Stimulated activated effector memory CD8-positive, alpha-beta T cell treated with anti-CD3 and anti-CD28 coated beads, Interleukin-12 subunit alpha, Interleukin-12 subunit beta, amount 100 ng/mL, for 72 hours (primary cell): ENCODE measurements around the gene PPME1.

ENCODE experiments used
- ATAC-seq: fragments of 150-1000 bp; cut with Tn5 transposase; 2 replicates; pipeline ENCODE4 v1.10.0; 2021
- DNase-seq, 2 donors: peaks; one replicate each; pipeline ENCODE4 v3.0.0; 2021 to 2022; ENCODE audit warnings: low spot score in 2 of 2
- H3K27ac Mint-ChIP-seq: one replicate; pipeline ENCODE4 v1.8.0; 2022; ENCODE audit warnings: mild to moderate bottlenecking, mixed read lengths
- H3K36me3 Mint-ChIP-seq: one replicate; pipeline ENCODE4 v1.8.0; 2022; ENCODE audit warnings: mild to moderate bottlenecking, mixed read lengths
- H3K4me1 Mint-ChIP-seq: one replicate; pipeline ENCODE4 v1.8.0; 2022; ENCODE audit warnings: mixed read lengths
- H3K4me3 Mint-ChIP-seq: one replicate; pipeline ENCODE4 v1.8.0; 2022; ENCODE audit warnings: mild to moderate bottlenecking, mixed read lengths
- H3K9me3 Mint-ChIP-seq: one replicate; pipeline ENCODE4 v1.8.0; 2022; ENCODE audit warnings: mixed read lengths

The PPME1 gene

DNA sequence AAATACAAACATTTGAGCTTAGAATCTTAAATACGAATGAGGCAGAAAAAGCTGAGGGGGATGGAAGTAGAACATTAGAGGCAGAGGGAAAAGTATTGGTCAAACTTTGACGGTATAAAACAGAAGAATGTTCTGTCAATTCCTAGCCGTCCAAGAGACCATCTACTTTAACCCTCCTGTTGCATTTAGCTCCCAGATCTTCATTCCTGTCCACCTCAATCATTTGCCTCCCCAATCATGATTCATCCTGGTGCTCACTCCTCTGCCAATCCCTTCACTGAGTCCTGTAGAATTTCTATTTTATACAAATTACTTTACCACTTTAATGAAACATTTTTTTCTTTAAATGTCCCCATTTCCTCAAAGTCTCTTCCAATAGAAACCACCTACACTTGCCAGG is 28.5 kb upstream of the PPME1 start:
- Mint-ChIP-seq H3K36me3 (peaks cover 24% of the 10 kb centered on the region), H3K4me1 (no peaks in the 10 kb centered on the region), H3K27ac (no peak overlapping the region), H3K4me3 (no peak overlapping the region), H3K9me3 (no peaks in the 10 kb centered on the region)
- DNase-seq: no peak
- no peak for ATAC-seq

DNA sequence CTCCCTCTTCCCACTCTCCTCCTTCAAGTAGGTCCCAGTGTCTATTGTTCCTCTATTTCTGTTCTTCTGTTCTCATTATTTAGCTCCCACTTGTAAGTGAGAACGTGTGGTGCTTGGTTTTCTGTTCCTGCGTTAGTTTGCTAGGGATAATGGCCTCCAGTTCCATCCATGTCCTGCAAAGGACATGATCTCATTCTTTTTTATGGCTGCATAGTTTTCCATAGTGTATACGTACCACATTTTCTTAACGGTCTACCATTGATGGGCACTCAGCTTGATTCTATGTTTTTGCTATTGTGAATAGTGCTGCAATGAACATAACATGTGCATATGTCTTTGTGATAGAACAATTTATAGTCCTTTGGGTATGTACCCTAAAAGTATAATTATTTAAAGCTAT is 26.5 kb upstream of the PPME1 start:
- no peak overlapping the region for H3K27ac Mint-ChIP-seq
- no peak overlapping the region for H3K4me3 Mint-ChIP-seq
- DNase-seq (no peak), ATAC-seq (no peak)
- H3K9me3 Mint-ChIP-seq: no peaks in the 10 kb centered on the region
- H3K36me3 Mint-ChIP-seq: peaks cover 5% of the 10 kb centered on the region
- H3K4me1 Mint-ChIP-seq: no peaks in the 10 kb centered on the region

DNA sequence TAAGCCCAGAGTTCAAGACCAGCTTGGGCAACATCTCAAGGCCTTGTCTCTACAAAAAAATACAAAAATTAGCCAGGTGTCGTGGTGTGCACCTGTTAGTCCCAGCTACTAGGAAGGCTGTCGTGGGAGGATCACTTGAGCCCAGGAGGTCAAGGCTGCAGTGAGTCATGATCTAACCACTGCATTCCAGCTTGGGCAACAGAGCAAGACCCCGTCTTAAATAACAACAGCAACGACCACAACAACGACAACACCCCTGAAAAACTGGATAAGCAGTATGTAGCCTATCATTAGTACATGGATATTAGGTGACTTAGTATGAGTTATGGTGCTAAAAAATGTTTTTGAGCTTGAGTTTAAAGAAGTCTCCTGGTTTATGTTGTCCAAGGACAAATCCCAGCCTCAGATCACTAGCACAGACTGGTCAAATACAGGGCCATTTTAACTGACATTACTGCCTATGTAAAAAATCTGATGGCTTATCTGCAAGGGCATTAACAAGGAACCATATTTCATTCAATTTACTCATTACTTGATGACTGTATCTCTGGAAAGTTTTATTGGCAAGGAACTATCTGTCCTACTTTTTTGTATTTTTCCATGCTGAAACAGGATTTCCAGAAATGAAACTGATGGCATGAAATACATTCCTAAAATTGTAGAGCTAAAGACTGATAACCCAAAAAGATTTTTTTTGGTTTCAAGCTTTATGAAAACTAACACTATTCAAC is 23.7 kb upstream of the PPME1 start:
- H3K27ac Mint-ChIP-seq: no peak overlapping the region
- H3K4me3 Mint-ChIP-seq: no peak overlapping the region
- no peaks in the 10 kb centered on the region for H3K4me1 Mint-ChIP-seq
- DNase-seq (no peak), ATAC-seq (no peak)
- H3K36me3 Mint-ChIP-seq: peaks cover 13% of the 10 kb centered on the region
- no peaks in the 10 kb centered on the region for H3K9me3 Mint-ChIP-seq

DNA sequence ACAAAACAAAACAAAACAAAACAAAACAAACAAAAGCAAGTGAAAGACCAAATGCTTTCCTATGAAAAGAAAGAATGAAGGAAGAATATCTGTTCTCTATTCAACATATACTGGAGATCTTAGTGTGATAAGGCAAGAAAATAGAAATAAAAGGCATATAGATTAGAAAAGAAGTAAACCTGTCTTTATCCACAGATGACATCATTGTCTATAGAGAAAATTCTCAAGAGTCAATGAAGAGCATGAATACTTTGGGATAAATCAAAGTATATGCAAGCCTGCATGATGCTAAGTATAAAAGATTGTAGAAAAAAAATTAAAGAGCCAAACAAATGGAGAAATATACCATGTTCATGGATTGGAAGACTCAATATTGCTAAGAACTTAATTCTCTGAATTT is 17.9 kb upstream of the PPME1 start:
- no peak for DNase-seq
- no peak overlapping the region for H3K27ac Mint-ChIP-seq
- H3K4me1 Mint-ChIP-seq: peaks cover 12% of the 10 kb centered on the region
- ATAC-seq: no peak
- H3K36me3 Mint-ChIP-seq: peaks cover 30% of the 10 kb centered on the region
- H3K9me3 Mint-ChIP-seq: no peaks in the 10 kb centered on the region
- H3K4me3 Mint-ChIP-seq: no peak overlapping the region

DNA sequence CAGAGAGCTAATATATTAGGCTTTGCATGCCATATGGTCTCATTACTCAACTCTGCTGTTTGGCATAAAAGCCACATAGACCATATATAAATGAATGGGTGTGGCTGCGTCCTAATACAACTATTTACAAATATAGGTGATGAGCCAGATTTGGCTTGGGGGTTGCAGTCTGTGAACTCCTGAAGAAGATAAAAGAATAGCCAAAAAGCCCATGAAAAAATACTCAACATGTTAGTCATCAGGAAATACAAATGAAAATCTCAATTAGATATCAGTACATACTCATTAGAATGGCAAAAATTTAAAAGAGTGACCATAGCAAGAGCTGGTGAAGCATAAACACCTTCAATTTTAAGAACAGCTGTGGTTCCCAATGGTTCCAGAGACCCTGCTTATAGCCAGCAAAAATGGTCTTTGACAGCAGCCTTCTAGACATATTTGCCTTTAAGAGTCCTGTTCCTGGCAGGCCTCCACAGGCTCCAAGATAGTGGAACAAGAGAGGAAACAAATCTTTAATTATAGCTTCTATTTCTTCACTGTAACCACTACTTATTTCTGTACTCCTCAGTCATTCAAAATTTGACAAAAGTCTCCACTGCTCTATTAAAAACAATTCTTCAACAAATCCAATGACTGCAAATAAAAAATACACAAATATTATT is 16.3 kb upstream of the PPME1 start:
- DNase-seq (no peak), ATAC-seq (no peak)
- Mint-ChIP-seq H3K36me3 (peaks cover 37% of the 10 kb centered on the region), H3K4me3 (no peak overlapping the region), H3K4me1 (peaks cover 12% of the 10 kb centered on the region), H3K27ac (no peak overlapping the region), H3K9me3 (no peaks in the 10 kb centered on the region)

DNA sequence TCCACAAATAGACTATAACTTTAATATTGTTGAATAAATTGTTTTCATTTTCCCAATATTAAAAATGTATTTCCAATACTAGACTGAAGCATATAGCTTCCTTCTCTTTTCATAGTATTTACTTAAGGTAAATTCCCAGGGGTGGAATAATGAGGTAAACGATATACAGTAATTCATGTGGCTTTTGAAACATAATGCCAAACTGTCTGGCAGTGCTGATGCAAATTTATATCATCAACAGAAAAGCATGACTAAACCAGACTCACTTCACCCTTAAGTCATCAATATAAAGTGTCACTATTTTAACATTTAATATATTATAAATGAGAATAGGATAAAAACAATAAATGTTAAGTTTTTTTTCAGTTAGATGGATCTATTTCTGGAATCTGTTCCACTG is 13.9 kb upstream of the PPME1 start:
- Mint-ChIP-seq H3K36me3 (peaks cover 49% of the 10 kb centered on the region), H3K9me3 (no peaks in the 10 kb centered on the region), H3K27ac (no peak overlapping the region), H3K4me3 (no peak overlapping the region), H3K4me1 (peaks cover 17% of the 10 kb centered on the region)
- no peak for DNase-seq
- no peak for ATAC-seq

DNA sequence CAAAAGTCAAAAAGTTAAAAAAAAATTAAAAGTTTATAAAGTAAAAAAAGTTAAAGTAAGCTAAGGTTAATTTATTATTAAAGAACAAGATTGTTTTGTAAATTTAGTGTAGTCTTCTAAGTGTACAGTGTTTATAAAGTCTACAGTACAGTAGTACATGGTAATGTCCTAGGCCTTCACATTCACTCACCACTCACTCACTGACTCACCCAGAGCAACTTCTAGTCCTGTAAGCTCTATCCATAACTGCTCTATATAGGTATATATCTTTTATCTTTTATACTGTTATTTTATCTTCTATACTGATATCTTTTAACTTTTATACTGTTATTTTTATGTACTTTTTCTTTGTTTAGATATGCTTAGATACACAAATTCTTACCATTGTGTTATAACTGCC is 11.4 kb upstream of the PPME1 start:
- no peak for DNase-seq
- peaks cover 16% of the 10 kb centered on the region for H3K4me1 Mint-ChIP-seq
- ATAC-seq: no peak
- H3K9me3 Mint-ChIP-seq: no peaks in the 10 kb centered on the region
- H3K4me3 Mint-ChIP-seq: no peak overlapping the region
- H3K27ac Mint-ChIP-seq: no peak overlapping the region
- H3K36me3 Mint-ChIP-seq: peaks cover 59% of the 10 kb centered on the region

DNA sequence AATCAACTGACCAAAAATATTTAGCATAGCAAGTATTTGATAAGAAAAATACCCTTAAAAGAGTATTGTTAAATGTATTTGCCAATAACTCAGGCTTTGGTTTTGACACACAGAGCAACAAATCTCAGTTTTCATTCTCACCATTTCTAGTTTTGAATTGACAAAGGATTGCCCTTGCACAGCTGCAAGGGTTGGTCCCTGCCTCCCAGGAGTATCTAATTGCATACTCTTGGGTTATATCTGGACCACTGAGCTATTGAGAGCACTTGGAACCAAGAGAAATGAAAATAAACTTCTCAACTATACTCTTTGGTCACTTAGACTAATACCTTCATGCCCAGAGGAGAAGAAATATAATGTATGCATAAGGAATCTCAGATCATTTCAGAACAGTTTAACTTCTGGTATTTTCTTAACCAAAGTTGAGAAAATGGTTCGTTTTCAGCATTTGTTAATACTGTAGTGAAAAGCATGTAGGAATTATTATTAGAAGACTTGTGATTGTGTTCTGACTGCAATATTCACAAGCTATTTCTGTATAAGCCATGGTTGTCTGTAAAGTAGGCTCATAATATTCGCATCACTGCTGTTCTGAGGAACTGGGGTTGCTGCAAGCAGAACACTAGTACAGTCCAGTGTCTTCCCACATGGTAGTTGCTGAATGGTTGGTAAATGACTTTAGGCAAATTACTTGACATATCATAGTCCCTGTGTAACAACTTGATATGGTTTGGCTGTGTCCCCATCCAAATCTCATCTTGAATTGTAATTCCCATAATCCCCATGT is 8.2 kb upstream of the PPME1 start:
- Mint-ChIP-seq H3K36me3 (peaks cover 72% of the 10 kb centered on the region), H3K4me3 (no peak overlapping the region), H3K9me3 (no peaks in the 10 kb centered on the region), H3K4me1 (peaks cover 14% of the 10 kb centered on the region), H3K27ac (no peak overlapping the region)
- ATAC-seq (peak; percentile 69), DNase-seq (no peak)

DNA sequence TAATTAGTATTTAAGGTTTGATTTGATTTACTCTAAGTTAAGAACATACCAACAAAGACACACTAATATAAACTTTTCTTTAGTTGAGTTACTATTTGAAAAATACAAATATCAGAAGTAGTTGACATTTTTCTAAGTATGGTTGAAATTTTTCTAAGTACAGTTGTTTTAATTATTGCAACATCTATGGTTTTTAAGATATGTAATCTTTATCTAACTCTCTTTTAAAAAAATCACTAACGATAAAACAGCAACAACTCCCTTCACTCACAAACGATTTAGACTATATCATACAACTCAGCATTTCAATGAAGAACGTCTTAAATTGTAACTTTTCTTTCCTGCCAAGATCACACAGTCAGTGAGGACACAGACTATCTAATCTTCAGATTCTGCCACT is 2.3 kb upstream of the PPME1 start:
- Mint-ChIP-seq H3K4me1 (no peaks in the 10 kb centered on the region), H3K27ac (no peak overlapping the region)

DNA sequence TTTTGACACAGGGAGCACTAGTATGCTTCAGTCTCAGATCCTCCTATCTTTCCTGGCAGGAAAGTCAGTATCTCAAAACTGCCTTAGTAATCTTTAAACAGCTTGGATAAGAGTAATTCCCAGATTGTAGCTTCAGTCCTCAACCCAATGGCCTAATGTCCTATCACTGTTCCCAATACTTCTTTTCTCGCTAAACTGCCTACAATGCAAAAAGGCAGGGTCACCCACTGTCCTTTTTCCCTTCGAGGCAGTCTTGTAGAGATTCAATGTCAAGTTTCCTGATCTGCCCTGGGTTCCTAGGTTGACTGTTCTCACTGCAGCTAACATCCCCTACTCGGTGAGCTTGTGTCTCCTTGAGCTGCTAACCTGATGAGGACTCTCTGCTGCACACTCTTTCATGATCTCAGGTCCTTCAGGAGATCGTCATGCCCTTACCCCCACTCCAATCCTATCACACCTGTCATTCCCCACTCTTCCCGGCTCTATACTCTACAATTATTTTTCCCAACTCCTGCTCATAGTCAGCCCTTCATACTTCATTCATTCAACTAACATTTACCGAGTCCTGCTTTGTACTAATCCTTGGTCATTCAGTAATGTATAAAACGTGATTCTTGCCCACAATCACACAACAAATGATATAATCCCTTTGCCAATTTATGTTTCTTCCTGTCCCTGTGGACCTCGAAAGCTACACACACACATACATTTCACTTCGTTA is 1.2 kb upstream of the PPME1 start:
- H3K36me3 Mint-ChIP-seq: peaks cover 38% of the 10 kb centered on the region
- H3K4me3 Mint-ChIP-seq: no peak overlapping the region
- DNase-seq: peak in 1 of 2 donors; percentile 53
- no peaks in the 10 kb centered on the region for H3K9me3 Mint-ChIP-seq
- peaks cover 6% of the 10 kb centered on the region for H3K4me1 Mint-ChIP-seq
- no peak overlapping the region for H3K27ac Mint-ChIP-seq
- ATAC-seq: no peak

More for the DNA sequence above, 2.3 kb upstream of the PPME1 start:
- no peaks in the 10 kb centered on the region for H3K9me3 Mint-ChIP-seq
- ATAC-seq (no peak), DNase-seq (no peak)
- no peak overlapping the region for H3K4me3 Mint-ChIP-seq
- peaks cover 45% of the 10 kb centered on the region for H3K36me3 Mint-ChIP-seq

DNA sequence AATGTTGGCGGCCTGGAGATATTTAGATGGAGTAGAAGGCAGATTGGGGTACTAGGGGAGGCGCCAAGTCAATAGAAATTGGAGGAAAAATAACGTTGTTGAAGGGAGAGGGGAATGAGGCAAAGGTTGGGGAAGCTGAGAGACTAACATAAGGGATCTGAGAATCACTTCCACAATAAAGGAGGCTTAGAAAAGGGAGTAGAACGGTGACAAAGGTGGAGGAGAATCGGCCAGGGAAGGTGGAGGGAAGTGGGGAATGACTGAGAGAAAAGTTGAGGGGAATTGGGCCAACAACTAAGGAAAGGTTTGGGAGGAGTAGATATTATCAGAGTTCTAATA is 510 bp downstream of the PPME1 start:
- H3K4me3 Mint-ChIP-seq: no peak overlapping the region
- H3K36me3 Mint-ChIP-seq: peaks cover 32% of the 10 kb centered on the region
- H3K4me1 Mint-ChIP-seq: peaks cover 6% of the 10 kb centered on the region
- H3K9me3 Mint-ChIP-seq: no peaks in the 10 kb centered on the region
- H3K27ac Mint-ChIP-seq: no peak overlapping the region
- no peak for ATAC-seq
- no peak for DNase-seq

DNA sequence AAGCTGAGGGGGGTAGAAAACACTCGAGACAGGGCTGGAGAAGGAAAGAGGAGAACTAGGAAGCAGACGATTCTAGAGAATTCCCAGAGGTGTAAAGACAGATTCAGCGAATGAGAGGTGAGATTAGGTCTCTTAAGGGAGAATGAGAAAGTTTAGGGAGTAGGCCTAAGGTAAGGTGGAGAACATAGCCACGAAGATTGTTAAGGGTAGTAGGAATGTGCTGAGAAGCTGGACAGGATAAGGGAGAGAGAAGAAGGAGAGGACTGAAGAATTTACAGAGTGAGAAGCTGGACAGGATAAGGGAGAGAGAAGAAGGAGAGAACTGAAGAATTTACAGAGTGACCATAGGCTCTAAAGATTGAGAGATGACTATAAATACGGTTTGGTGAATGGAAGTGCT is 908 bp downstream of the PPME1 start:
- H3K9me3 Mint-ChIP-seq: no peaks in the 10 kb centered on the region
- ATAC-seq (no peak), DNase-seq (no peak)
- H3K4me1 Mint-ChIP-seq: peaks cover 6% of the 10 kb centered on the region
- H3K27ac Mint-ChIP-seq: no peak overlapping the region
- no peak overlapping the region for H3K4me3 Mint-ChIP-seq
- H3K36me3 Mint-ChIP-seq: peaks cover 32% of the 10 kb centered on the region

DNA sequence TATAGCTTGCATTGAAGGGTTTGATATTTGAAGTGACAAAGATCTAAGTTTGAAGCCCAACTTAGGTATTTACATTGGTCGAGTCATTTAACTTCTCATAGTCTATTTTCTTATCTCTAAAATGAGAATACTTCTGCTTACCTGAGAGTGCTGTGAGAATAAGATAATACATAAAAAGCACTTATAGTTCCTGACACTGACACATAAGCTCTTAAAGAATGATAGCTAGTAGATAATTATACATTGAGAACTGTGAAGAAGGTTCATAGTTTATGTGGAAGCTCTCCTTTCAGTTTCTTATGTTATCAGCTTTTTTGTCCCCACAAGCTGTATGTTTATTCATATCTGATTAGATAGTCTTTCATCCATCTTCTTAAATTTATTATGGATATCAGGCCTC is 4.8 kb downstream of the PPME1 start:
- ATAC-seq: no peak
- H3K36me3 Mint-ChIP-seq: peaks cover 38% of the 10 kb centered on the region
- no peaks in the 10 kb centered on the region for H3K9me3 Mint-ChIP-seq
- no peak for DNase-seq
- no peak overlapping the region for H3K27ac Mint-ChIP-seq
- peaks cover 21% of the 10 kb centered on the region for H3K4me1 Mint-ChIP-seq
- H3K4me3 Mint-ChIP-seq: no peak overlapping the region

DNA sequence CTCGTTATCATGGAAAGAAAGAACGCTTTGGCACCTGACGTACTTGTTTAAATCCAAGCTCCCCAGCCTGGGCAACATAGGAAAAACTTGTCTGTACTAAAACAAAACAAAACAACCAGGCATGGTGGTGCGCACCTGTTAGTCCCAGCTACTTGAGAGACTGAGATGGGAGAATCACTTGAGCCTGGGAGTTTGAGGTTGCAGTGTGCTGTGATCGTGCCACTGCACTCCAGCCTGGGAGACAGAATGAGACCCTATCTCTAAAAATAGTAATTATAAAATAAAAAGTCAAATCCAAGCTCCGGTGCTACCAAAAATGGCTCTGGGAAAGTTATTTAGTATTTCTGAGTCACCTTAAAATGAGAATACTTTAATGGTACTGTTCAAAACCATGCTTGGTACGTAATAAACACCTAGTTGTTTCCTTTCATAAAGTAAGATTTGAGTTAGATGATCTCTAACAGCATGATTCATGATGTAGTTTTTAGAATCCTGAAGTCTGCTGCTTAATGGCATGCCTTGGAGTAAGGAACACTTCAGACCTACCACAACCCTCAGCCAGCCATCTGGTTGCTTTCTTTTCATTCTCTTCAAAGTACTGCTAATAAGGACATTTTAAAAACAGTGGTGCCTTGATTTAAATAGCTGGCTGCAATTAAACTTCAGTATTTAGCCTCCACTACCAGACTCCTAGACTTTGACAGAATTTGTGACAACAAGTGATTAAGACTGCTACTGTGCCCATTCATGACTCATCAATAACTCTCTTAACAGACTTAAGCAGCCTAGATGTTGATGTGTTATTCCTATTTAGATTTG is 8.4 kb downstream of the PPME1 start:
- Mint-ChIP-seq H3K4me3 (no peak overlapping the region), H3K4me1 (peaks cover 22% of the 10 kb centered on the region), H3K27ac (no peak overlapping the region), H3K36me3 (peaks cover 57% of the 10 kb centered on the region), H3K9me3 (no peaks in the 10 kb centered on the region)
- ATAC-seq: peak; percentile 87
- no peak for DNase-seq

DNA sequence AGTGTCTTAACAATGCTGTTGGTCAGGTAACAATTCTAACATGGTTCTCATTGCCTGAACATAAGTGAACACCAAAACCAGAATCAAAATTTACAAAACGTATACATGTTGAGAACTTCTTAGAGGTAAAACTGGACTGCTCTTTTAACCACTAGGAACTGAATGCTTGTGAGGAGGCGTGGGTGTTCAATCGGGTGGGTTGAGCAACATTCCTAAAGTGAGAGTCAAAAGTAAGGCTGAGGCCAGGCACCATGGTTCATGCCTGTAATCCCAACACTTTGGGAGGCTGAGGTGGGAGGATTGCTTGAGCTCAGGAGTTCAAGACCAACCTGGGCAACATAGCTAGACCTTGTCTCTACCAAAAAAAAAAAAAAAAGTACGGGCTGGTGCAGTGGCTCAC is 11.5 kb downstream of the PPME1 start:
- DNase-seq (no peak), ATAC-seq (no peak)
- Mint-ChIP-seq H3K36me3 (peaks cover 52% of the 10 kb centered on the region), H3K9me3 (no peaks in the 10 kb centered on the region), H3K4me1 (peaks cover 20% of the 10 kb centered on the region), H3K4me3 (no peak overlapping the region), H3K27ac (no peak overlapping the region)
